GM23248 (cell line): ENCODE data around the gene MYO5B. TPM values are rescaled to one million over a fixed set of nuclear protein-coding genes. Genes with fewer than 3 reads are reported as not detected.
A peak's percentile ranks its signal among the peaks of the same experiment; 100 is the strongest.

ENCODE experiments used
- DNase-seq: peaks from one replicate; pipeline ENCODE4 v3.0.0-alpha.2; 2015
- H2AFZ ChIP-seq: fragments of 200-600 bp; sonication (generic); 2 replicates; pipeline ENCODE4 v1.6.1; 2016; ENCODE audit warnings: antibody characterized with exemption
- H3F3A ChIP-seq: fragments of 200-600 bp; sonication (generic); 2 replicates; pipeline ENCODE4 v1.6.1; 2016; ENCODE audit warnings: mild to moderate bottlenecking, antibody characterized with exemption, mixed run types; ENCODE audit not compliant: insufficient read depth
- H3K27ac ChIP-seq: fragments of 200-600 bp; sonication (generic); 2 replicates; pipeline ENCODE4 v1.5.1; 2016; ENCODE audit warnings: mild to moderate bottlenecking
- H3K27me3 ChIP-seq: fragments of 200-600 bp; sonication (generic); replicated peaks from 2 replicates; pipeline ENCODE4 v1.6.1; 2016; ENCODE audit warnings: mild to moderate bottlenecking; ENCODE audit not compliant: insufficient read depth
- H3K36me3 ChIP-seq: fragments of 200-600 bp; sonication (generic); 2 replicates; pipeline ENCODE4 v1.6.1; 2016; ENCODE audit warnings: low read depth, mild to moderate bottlenecking
- H3K4me1 ChIP-seq: fragments of 200-600 bp; sonication (generic); 2 replicates; pipeline ENCODE4 v1.6.1; 2016; ENCODE audit warnings: mild to moderate bottlenecking; ENCODE audit not compliant: insufficient read depth
- H3K4me2 ChIP-seq: fragments of 200-600 bp; sonication (generic); one replicate; pipeline ENCODE4 v1.6.1; 2016; ENCODE audit warnings: mild to moderate bottlenecking; ENCODE audit not compliant: unreplicated experiment
- H3K4me3 ChIP-seq: fragments of 200-600 bp; sonication (generic); 2 replicates; pipeline ENCODE4 v1.5.1; 2016; ENCODE audit warnings: mild to moderate bottlenecking
- H3K79me2 ChIP-seq: fragments of 200-600 bp; sonication (generic); 2 replicates; pipeline ENCODE4 v1.6.1; 2016; ENCODE audit warnings: mild to moderate bottlenecking; ENCODE audit not compliant: insufficient read depth
- H3K9ac ChIP-seq: fragments of 200-600 bp; sonication (generic); 2 replicates; pipeline ENCODE4 v1.6.1; 2016; ENCODE audit warnings: mild to moderate bottlenecking
- H3K9me2 ChIP-seq: fragments of 200-600 bp; sonication (generic); 2 replicates; pipeline ENCODE4 v1.6.1; 2016; ENCODE audit warnings: mixed run types, mild to moderate bottlenecking, moderate library complexity; ENCODE audit not compliant: insufficient read depth
- H3K9me3 ChIP-seq: fragments of 200-600 bp; sonication (generic); one replicate; pipeline ENCODE4 v1.6.1; 2017; ENCODE audit warnings: low read depth
- H4K20me1 ChIP-seq: fragments of 200-600 bp; sonication (generic); 2 replicates; pipeline ENCODE4 v1.6.0; 2016; ENCODE audit not compliant: insufficient read depth
- EZH2 ChIP-seq: fragments of 200-600 bp; sonication (generic); IDR thresholded peaks from 2 replicates; pipeline ENCODE4 v1.6.1; 2018; ENCODE audit warnings: antibody characterized with exemption, mild to moderate bottlenecking; ENCODE audit not compliant: insufficient read depth, poor library complexity, severe bottlenecking
- EZH2phosphoT487 ChIP-seq: fragments of 200-600 bp; sonication (generic); IDR thresholded peaks from 2 replicates; pipeline ENCODE4 v1.6.1; 2018; ENCODE audit warnings: antibody characterized with exemption, moderate library complexity, mild to moderate bottlenecking, low read depth; ENCODE audit not compliant: insufficient read depth
- WGBS, 2 experiments: methylation state at CpG; one replicate each; pipeline ENCODE4 v1.1.6; 2015 to 2017; ENCODE audit warnings: low lambda C conversion rate in 2 of 2, low coverage in 1 of 2; ENCODE audit errors: missing lambda C conversion rate in 2 of 2; 5-methylcytosine and 5-hydroxymethylcytosine counted together
- in situ Hi-C: fragments of 300-500 bp; cut with MboI; formaldehyde crosslinking; loops from 2 replicates; pipeline ENCODE4 v1.15.0; 2020
- polyA plus RNA-seq: library from polyadenylated mRNA; unstranded; fragments of >200 nt; fragmentation: Nextera tagmentation; extraction: Ambion mirVana; gene quantifications from 2 replicates; pipeline ENCODE4 v1.2.1, GENCODE V29; 2016
- total RNA-seq: library from RNA; depleted of rRNA; stranded (reverse); fragments of >200 nt; shearing (Covaris generic); gene quantifications from 2 replicates; pipeline ENCODE4 v1.2.3, GENCODE V29; 2014

The MYO5B gene
- total and polyA plus RNA-seq, 2 experiments from 2014 or later, result 0.03 TPM; not detected in 1

- WGBS, 2 experiments, result 41 to 43% methylated on average over 2 of the region's 2 CpGs
- H3K27me3 ChIP-seq, result peaks cover 29% of the 10 kb centered on the region
- TF ChIP-seq EZH2 (no peak), EZH2phosphoT487 (no peak)
Measured at GRCh38 chr18:49924293-49924983, 270.5 kb downstream of the MYO5B start.

GRCh38 chr18:49922228-49922627, 272.7 kb downstream of the MYO5B start:
- H3K79me2 ChIP-seq, result no peaks in the 10 kb centered on the region
- no peak overlapping the region for H3K9ac ChIP-seq
- H3K9me3 ChIP-seq, result no peaks in the 10 kb centered on the region
- H3F3A ChIP-seq, result no peaks in the 10 kb centered on the region
- peaks cover 39% of the 10 kb centered on the region for H3K27me3 ChIP-seq
- no peak overlapping the region for H3K27ac ChIP-seq
- no peak overlapping the region for H3K4me2 ChIP-seq
- no peak for DNase-seq
- WGBS, 2 experiments, result 24 to 43% methylated on average over 2 of the region's 2 CpGs
- no peaks in the 10 kb centered on the region for H3K4me1 ChIP-seq
- H3K4me3 ChIP-seq, result no peak overlapping the region
- no peaks in the 10 kb centered on the region for H3K36me3 ChIP-seq
- in situ Hi-C loops, result no loop called here
- no peak overlapping the region for H2AFZ ChIP-seq
- no peaks in the 10 kb centered on the region for H3K9me2 ChIP-seq
- no peak for TF ChIP-seq EZH2phosphoT487
- TF ChIP-seq EZH2, result no peak
- no peaks in the 10 kb centered on the region for H4K20me1 ChIP-seq

More at GRCh38 chr18:49924293-49924983, 270.5 kb downstream of the MYO5B start:
- no peak for DNase-seq
- Histone ChIP-seq H4K20me1 (no peaks in the 10 kb centered on the region), H3K4me2 (no peak overlapping the region), H3K79me2 (no peaks in the 10 kb centered on the region), H3K36me3 (no peaks in the 10 kb centered on the region), H3K9ac (no peak overlapping the region), H3K27ac (no peak overlapping the region), H3K9me3 (no peaks in the 10 kb centered on the region), H3K9me2 (no peaks in the 10 kb centered on the region), H2AFZ (no peak overlapping the region), H3F3A (no peaks in the 10 kb centered on the region), H3K4me1 (no peaks in the 10 kb centered on the region), H3K4me3 (no peak overlapping the region)
- in situ Hi-C loops, result no loop called here

GRCh38 chr18:49921318-49921985, 273.5 kb downstream of the MYO5B start:
- no peak for TF ChIP-seq EZH2
- Histone ChIP-seq H3K36me3 (no peaks in the 10 kb centered on the region), H2AFZ (no peak overlapping the region), H3K9me3 (no peaks in the 10 kb centered on the region), H3K9ac (no peak overlapping the region), H3K79me2 (no peaks in the 10 kb centered on the region), H3K27ac (no peak overlapping the region), H3K4me1 (no peaks in the 10 kb centered on the region), H3K27me3 (peaks cover 39% of the 10 kb centered on the region), H3K4me2 (no peak overlapping the region), H4K20me1 (no peaks in the 10 kb centered on the region), H3F3A (no peaks in the 10 kb centered on the region), H3K4me3 (no peak overlapping the region), H3K9me2 (no peaks in the 10 kb centered on the region)
- peak; percentile 33 for DNase-seq
- in situ Hi-C loops, result no loop called here
- WGBS, 2 experiments, result 4 to 5% methylated on average over 12 of the region's 12 CpGs

GRCh38 chr18:49920731-49921130, 274.2 kb downstream of the MYO5B start:
- Histone ChIP-seq H3K9me2 (no peaks in the 10 kb centered on the region), H3K4me2 (no peak overlapping the region), H3K4me3 (no peak overlapping the region), H3K27ac (no peak overlapping the region), H4K20me1 (no peaks in the 10 kb centered on the region), H3K4me1 (no peaks in the 10 kb centered on the region), H3K9me3 (no peaks in the 10 kb centered on the region), H3K27me3 (peaks cover 39% of the 10 kb centered on the region), H3F3A (no peaks in the 10 kb centered on the region), H3K9ac (no peak overlapping the region), H2AFZ (no peak overlapping the region), H3K79me2 (no peaks in the 10 kb centered on the region), H3K36me3 (no peaks in the 10 kb centered on the region)
- DNase-seq, result no peak
- TF ChIP-seq EZH2phosphoT487 (no peak), EZH2 (no peak)
- WGBS, 2 experiments, result 3 to 9% methylated on average over 6 of the region's 6 CpGs
- in situ Hi-C loops, result no loop called here
